Fibroblast of lung (primary cell): Measurements from ENCODE around the gene SENP6. TPM values are rescaled to one million over a fixed set of nuclear protein-coding genes. Genes with fewer than 3 reads are reported as not detected.
"Not testable (repeated sequence)": the region's sequence is repeated elsewhere in the genome, so short reads cannot be mapped to it uniquely, and the experiment has no call there.

Source experiments
- DNase-seq, 2 donors: peaks; one replicate each; pipeline versions ENCODE4 v3.0.0 to v3.0.0-alpha.2; 2010; ENCODE audit warnings: low read depth in 2 of 2
- H2AFZ ChIP-seq: 2 replicates; pipeline ENCODE4 v1.5.1; 2012; ENCODE audit warnings: low read length, control low read depth, inconsistent platforms
- H3K27ac ChIP-seq: 2 replicates; pipeline ENCODE4 v1.5.1; 2011; ENCODE audit warnings: low read length, control low read depth; ENCODE audit not compliant: insufficient read depth
- H3K27me3 ChIP-seq: 2 replicates; pipeline ENCODE4 v1.5.1; 2011; ENCODE audit warnings: mild to moderate bottlenecking, low read length; ENCODE audit not compliant: control insufficient read depth, insufficient read depth
- H3K36me3 ChIP-seq: 2 replicates; pipeline ENCODE4 v1.5.1; 2011; ENCODE audit warnings: low read length; ENCODE audit not compliant: control insufficient read depth, insufficient read depth
- H3K4me1 ChIP-seq: 2 replicates; pipeline ENCODE4 v1.5.1; 2011; ENCODE audit warnings: low read length; ENCODE audit not compliant: control insufficient read depth, insufficient read depth; ENCODE audit errors: extremely low read depth
- H3K4me2 ChIP-seq: 2 replicates; pipeline ENCODE4 v1.5.1; 2011; ENCODE audit warnings: low read length, control low read depth; ENCODE audit not compliant: insufficient read depth; ENCODE audit errors: extremely low read depth
- H3K4me3 ChIP-seq, 4 experiments: fragments of 200-600 bp in 1 of 4; sonication (generic) in 1 of 4; replicated peaks in 1 of 4; 2 replicates each; pipeline ENCODE4 v1.5.1; 2011 to 2016; ENCODE audit warnings: low read length in 4 of 4, low read depth in 3 of 4, mild to moderate bottlenecking in 3 of 4, control low read depth in 2 of 4, inconsistent platforms in 1 of 4, mixed read lengths in 1 of 4; ENCODE audit not compliant: insufficient read depth in 1 of 4; ENCODE audit errors: control extremely low read depth in 1 of 4
- H3K79me2 ChIP-seq: 2 replicates; pipeline ENCODE4 v1.5.1; 2012; ENCODE audit warnings: mild to moderate bottlenecking, low read length, inconsistent platforms; ENCODE audit not compliant: control insufficient read depth, insufficient read depth
- H3K9ac ChIP-seq: 2 replicates; pipeline ENCODE4 v1.5.1; 2011; ENCODE audit warnings: mild to moderate bottlenecking, low read length, control low read depth; ENCODE audit not compliant: insufficient read depth
- H3K9me3 ChIP-seq: 2 replicates; pipeline ENCODE4 v1.5.1; 2012; ENCODE audit warnings: low read depth, low read length; ENCODE audit not compliant: control insufficient read depth, insufficient read depth
- H4K20me1 ChIP-seq: 2 replicates; pipeline ENCODE4 v1.5.1; 2011; ENCODE audit warnings: low read length; ENCODE audit not compliant: control insufficient read depth, insufficient read depth; ENCODE audit errors: extremely low read depth
- EZH2 ChIP-seq: IDR thresholded peaks from 2 replicates; pipeline ENCODE4 v1.5.1; 2012; ENCODE audit warnings: low read length, control low read depth, mild to moderate bottlenecking; ENCODE audit errors: missing control alignments
- polyA plus RNA-seq, 2 donors: library from polyadenylated mRNA; depleted of rRNA in 1 of 2; stranded (reverse) in 1 of 2; unstranded in 1 of 2; fragments of >200 nt; gene quantifications; 2 replicates each; pipeline ENCODE4 v1.2.1, GENCODE V29; 2011 to 2012; ENCODE audit warnings: missing spikeins in 1 of 2
- total RNA-seq: library from RNA; depleted of rRNA; stranded (reverse); fragments of >200 nt; gene quantifications from 2 replicates; pipeline ENCODE4 v1.2.1, GENCODE V29; 2014
- TF ChIP-seq, protein P1 (sequence below), 2 donors: IDR thresholded peaks in 1 of 2; conservative IDR thresholded peaks in 1 of 2; 1 replicate in 1 of 2; 2 replicates in 1 of 2; pipeline ENCODE4 v1.5.1; 2011 to 2012; ENCODE audit warnings: low read length in 2 of 2, control low read depth in 1 of 2, inconsistent platforms in 1 of 2, low read depth in 1 of 2, mild to moderate bottlenecking in 1 of 2

Gene SENP6
- total and polyA plus RNA-seq, 2 donors (not counting 1 experiment from before 2014, with no cell fraction given) = 54.5 to 80.6 TPM

GRCh38 chr6:75624335-75624734 is 22.7 kb downstream of the SENP6 start:
- Histone ChIP-seq H3K4me2 (no peak overlapping the region), H3K4me1 (peaks cover 2% of the 10 kb centered on the region), H4K20me1 (no peaks in the 10 kb centered on the region), H3K9me3 (no peaks in the 10 kb centered on the region), H3K27me3 (no peaks in the 10 kb centered on the region), H3K27ac (no peak overlapping the region), H3K79me2 (peaks cover 40% of the 10 kb centered on the region), H2AFZ (no peak overlapping the region), H3K36me3 (no peaks in the 10 kb centered on the region), H3K9ac (no peak overlapping the region), H3K4me3 (no peak overlapping the region)
- no peak for TF ChIP-seq EZH2
- TF ChIP-seq, protein P1, sequence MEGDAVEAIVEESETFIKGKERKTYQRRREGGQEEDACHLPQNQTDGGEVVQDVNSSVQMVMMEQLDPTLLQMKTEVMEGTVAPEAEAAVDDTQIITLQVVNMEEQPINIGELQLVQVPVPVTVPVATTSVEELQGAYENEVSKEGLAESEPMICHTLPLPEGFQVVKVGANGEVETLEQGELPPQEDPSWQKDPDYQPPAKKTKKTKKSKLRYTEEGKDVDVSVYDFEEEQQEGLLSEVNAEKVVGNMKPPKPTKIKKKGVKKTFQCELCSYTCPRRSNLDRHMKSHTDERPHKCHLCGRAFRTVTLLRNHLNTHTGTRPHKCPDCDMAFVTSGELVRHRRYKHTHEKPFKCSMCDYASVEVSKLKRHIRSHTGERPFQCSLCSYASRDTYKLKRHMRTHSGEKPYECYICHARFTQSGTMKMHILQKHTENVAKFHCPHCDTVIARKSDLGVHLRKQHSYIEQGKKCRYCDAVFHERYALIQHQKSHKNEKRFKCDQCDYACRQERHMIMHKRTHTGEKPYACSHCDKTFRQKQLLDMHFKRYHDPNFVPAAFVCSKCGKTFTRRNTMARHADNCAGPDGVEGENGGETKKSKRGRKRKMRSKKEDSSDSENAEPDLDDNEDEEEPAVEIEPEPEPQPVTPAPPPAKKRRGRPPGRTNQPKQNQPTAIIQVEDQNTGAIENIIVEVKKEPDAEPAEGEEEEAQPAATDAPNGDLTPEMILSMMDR (conservative IDR thresholded peaks at IDR 0.05 in 1 of 2, IDR thresholded peaks at IDR 0.05 in 1 of 2; ENCODE audit: low read depth in 1 of 2, low read length in 2 of 2) = no peak
- DNase-seq = no peak

DNA sequence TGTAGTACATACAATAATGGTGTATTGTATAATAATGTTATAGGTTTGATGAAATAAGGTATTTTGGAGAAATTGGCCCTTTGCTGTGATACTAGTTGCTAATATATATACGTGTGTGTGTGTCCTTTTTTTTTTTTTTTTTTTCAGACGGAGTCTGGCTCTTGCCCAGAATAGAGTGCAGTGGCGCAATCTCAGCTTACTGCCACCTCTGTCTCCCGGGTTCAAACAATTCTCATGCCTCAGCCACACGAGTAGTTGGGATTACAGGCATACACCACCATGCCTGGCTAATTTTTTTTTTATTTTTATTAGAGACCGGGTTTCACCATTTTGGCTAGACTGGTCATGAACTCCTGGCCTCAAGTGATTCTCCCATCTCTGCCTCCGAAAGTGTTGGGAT is 23.3 kb downstream of the SENP6 start:
- no peak overlapping the region for H3K9ac ChIP-seq
- H3K27me3 ChIP-seq = no peaks in the 10 kb centered on the region
- peaks cover 33% of the 10 kb centered on the region for H3K79me2 ChIP-seq
- peaks cover 2% of the 10 kb centered on the region for H3K4me1 ChIP-seq
- peak in 1 of 2 donors; percentile 51 for DNase-seq
- no peaks in the 10 kb centered on the region for H3K9me3 ChIP-seq
- H2AFZ ChIP-seq = no peak overlapping the region
- H3K4me3 ChIP-seq = no peak overlapping the region
- TF ChIP-seq, protein P1 (conservative IDR thresholded peaks at IDR 0.05 in 1 of 2, IDR thresholded peaks at IDR 0.05 in 1 of 2; ENCODE audit: low read depth in 1 of 2, low read length in 2 of 2) = no peak
- TF ChIP-seq EZH2 = no peak
- H3K27ac ChIP-seq = no peak overlapping the region
- no peak overlapping the region for H3K4me2 ChIP-seq
- no peaks in the 10 kb centered on the region for H4K20me1 ChIP-seq
- H3K36me3 ChIP-seq = peaks cover 2% of the 10 kb centered on the region

- Histone ChIP-seq H3K9me3 (no peaks in the 10 kb centered on the region), H3K79me2 (peaks cover 21% of the 10 kb centered on the region), H4K20me1 (no peaks in the 10 kb centered on the region), H3K9ac (no peak overlapping the region), H2AFZ (no peak overlapping the region), H3K4me2 (no peak overlapping the region), H3K36me3 (peaks cover 4% of the 10 kb centered on the region), H3K27me3 (no peaks in the 10 kb centered on the region), H3K4me3 (no peak overlapping the region), H3K4me1 (peaks cover 2% of the 10 kb centered on the region), H3K27ac (no peak overlapping the region)
- no peak for TF ChIP-seq EZH2
- TF ChIP-seq, protein P1 (conservative IDR thresholded peaks at IDR 0.05 in 1 of 2, IDR thresholded peaks at IDR 0.05 in 1 of 2; ENCODE audit: low read depth in 1 of 2, low read length in 2 of 2) = no peak
- no peak for DNase-seq
These were observed 24.9 kb downstream of the SENP6 start for GRCh38 chr6:75626561-75626960.

DNA sequence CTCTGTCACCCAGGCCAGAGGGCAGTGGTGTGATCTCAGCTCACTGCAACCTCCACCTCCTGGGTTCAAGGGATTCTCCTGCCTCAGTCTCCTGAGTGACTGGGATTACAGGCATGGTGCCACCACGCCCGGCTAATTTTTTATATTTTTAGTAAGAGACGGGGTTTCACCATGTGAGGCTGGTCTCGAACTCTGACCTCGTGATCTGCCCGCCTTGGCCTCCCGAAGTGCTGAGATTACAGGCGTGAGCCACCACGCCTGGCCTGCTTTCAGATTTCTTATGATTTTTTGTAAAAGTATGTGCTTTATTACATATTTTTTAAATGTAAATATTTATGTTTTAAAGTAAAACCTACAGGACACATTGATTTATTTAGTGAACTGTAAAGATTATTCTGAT is 26.0 kb downstream of the SENP6 start:
- H4K20me1 ChIP-seq, H3K4me3 ChIP-seq, DNase-seq, H3K9me3 ChIP-seq, H3K4me1 ChIP-seq, H2AFZ ChIP-seq, H3K27ac ChIP-seq, H3K36me3 ChIP-seq, H3K9ac ChIP-seq, H3K4me2 ChIP-seq, H3K27me3 ChIP-seq: not testable (repeated sequence)
- peaks cover 17% of the 10 kb centered on the region for H3K79me2 ChIP-seq
